Sigmoid colon (tissue), 7 donors: ENCODE data around the gene CDH13. TPM values are rescaled to one million over a fixed set of nuclear protein-coding genes. Genes with fewer than 3 reads are reported as not detected.
A peak's percentile ranks its signal among the peaks of the same experiment; 100 is the strongest.

Source experiments
- DNase-seq: peaks from one replicate; pipeline ENCODE4 v3.0.0-alpha.2; 2019
- H3K27ac ChIP-seq, 4 donors: fragments of 200-600 bp; sonication (generic); one replicate each; pipeline ENCODE4 v1.5.1; 2016 to 2019; ENCODE audit warnings: mild to moderate bottlenecking in 1 of 4
- H3K27me3 ChIP-seq, 3 donors: fragments of 200-600 bp; sonication (generic); one replicate each; pipeline ENCODE4 v1.5.1; 2019; ENCODE audit warnings: mild to moderate bottlenecking in 1 of 3
- H3K36me3 ChIP-seq, 4 donors: fragments of 200-600 bp; sonication (generic); one replicate each; pipeline ENCODE4 v1.5.1; 2016 to 2019
- H3K4me1 ChIP-seq, 4 donors: fragments of 200-600 bp; sonication (generic); one replicate each; pipeline ENCODE4 v1.5.1; 2017 to 2019
- H3K4me3 ChIP-seq, 4 donors: fragments of 200-600 bp; sonication (generic); one replicate each; pipeline ENCODE4 v1.5.1; 2017 to 2019; ENCODE audit warnings: mild to moderate bottlenecking in 2 of 4, moderate library complexity in 1 of 4
- H3K9me3 ChIP-seq, 4 donors: fragments of 200-600 bp in 3 of 4; sonication (generic) in 3 of 4; one replicate each; pipeline versions ENCODE4 v1.5.1 to v1.6.1; 2013 to 2019
- EP300 ChIP-seq, 4 donors: sonication (generic); formaldehyde crosslinking; IDR thresholded peaks; one replicate each; pipeline ENCODE4 v1.6.1; 2017; ENCODE audit warnings: antibody characterized with exemption in 4 of 4
- POLR2A ChIP-seq, 2 donors: fragments of 450-650 bp; IDR thresholded peaks; one replicate each; pipeline ENCODE4 v1.6.1; 2016; ENCODE audit warnings: antibody characterized with exemption in 2 of 2, mild to moderate bottlenecking in 2 of 2, moderate library complexity in 2 of 2
- POLR2AphosphoS5 ChIP-seq, 4 donors: sonication (generic); formaldehyde crosslinking; IDR thresholded peaks; one replicate each; pipeline ENCODE4 v1.6.1; 2017; ENCODE audit warnings: antibody characterized with exemption in 4 of 4
- WGBS, 2 donors: extraction: QIAGEN DNeasy Blood & Tissue Kit; methylation state at CpG; one replicate each; pipeline ENCODE4 v1.1.7; 2013; 5-methylcytosine and 5-hydroxymethylcytosine counted together
- intact Hi-C: fragments of 100-400 bp; cut with DNase I; formaldehyde crosslinking; loops from one replicate; pipeline ENCODE4 v1.15.1; 2023
- polyA plus RNA-seq, 3 donors: library from polyadenylated mRNA; stranded (reverse); fragments of 200-250 nt; gene quantifications; one replicate each; pipeline ENCODE4 v1.2.3, GENCODE V29; 2013
- total RNA-seq, 4 donors: library from RNA; depleted of rRNA; stranded (reverse); fragments of >200 nt; gene quantifications; one replicate each; pipeline ENCODE4 v1.1.0, GENCODE V29; 2016
- TF ChIP-seq, protein P1 (sequence below), 4 experiments: fragments of 450-650 bp in 3 of 4; fragments of 200-600 bp in 1 of 4; IDR thresholded peaks; one replicate each; pipeline ENCODE4 v1.5.1; 2016 to 2019; ENCODE audit warnings: antibody characterized with exemption in 4 of 4, mild to moderate bottlenecking in 3 of 4, moderate library complexity in 2 of 4
- donor health status: healthy with polysubstance abuse.
- donor health status: Bipolar disorder and iron deficiency.
- donor health status: healthy.

CDH13 gene
- total and polyA plus RNA-seq, 7 donors, result 0.60 to 17.6 (median 11.8) TPM

DNA sequence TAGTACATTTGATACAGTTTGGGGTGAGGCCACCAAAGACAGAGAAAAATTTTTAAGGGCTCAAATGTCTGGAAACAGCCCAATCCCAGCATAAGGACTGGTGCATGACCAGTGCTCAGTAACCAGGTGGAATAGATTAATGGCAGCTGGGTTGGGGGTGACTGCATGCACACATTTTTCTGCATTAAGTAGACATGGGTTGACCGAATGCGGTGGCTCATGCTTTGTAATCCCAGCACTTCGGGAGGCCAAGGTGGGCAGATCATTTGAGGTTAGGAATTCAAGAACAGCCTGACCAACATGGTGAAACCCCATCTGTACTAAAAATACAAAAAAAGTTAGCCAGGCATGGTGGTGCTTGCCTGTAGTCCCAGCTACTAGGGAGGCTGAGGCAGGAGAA, 1060.0 kb downstream of the CDH13 start:
- no peak overlapping the region for H3K27ac ChIP-seq
- H3K4me3 ChIP-seq, result no peak overlapping the region
- no peaks in the 10 kb centered on the region for H3K9me3 ChIP-seq
- peaks cover 0 to 11% (median 3%) of the 10 kb centered on the region in 4 donors for H3K4me1 ChIP-seq
- H3K36me3 ChIP-seq, result no peaks in the 10 kb centered on the region
- intact Hi-C loops, result no loop called here
- 94 to 95% methylated on average over 3 of the region's 3 CpGs for WGBS, 2 donors
- DNase-seq, result no peak
- no peaks in the 10 kb centered on the region for H3K27me3 ChIP-seq
- TF ChIP-seq POLR2AphosphoS5 (IDR thresholded peaks at IDR 0.05) (no peak), EP300 (IDR thresholded peaks at IDR 0.05) (no peak), POLR2A (IDR thresholded peaks at IDR 0.05) (no peak)
- TF ChIP-seq, protein P1, sequence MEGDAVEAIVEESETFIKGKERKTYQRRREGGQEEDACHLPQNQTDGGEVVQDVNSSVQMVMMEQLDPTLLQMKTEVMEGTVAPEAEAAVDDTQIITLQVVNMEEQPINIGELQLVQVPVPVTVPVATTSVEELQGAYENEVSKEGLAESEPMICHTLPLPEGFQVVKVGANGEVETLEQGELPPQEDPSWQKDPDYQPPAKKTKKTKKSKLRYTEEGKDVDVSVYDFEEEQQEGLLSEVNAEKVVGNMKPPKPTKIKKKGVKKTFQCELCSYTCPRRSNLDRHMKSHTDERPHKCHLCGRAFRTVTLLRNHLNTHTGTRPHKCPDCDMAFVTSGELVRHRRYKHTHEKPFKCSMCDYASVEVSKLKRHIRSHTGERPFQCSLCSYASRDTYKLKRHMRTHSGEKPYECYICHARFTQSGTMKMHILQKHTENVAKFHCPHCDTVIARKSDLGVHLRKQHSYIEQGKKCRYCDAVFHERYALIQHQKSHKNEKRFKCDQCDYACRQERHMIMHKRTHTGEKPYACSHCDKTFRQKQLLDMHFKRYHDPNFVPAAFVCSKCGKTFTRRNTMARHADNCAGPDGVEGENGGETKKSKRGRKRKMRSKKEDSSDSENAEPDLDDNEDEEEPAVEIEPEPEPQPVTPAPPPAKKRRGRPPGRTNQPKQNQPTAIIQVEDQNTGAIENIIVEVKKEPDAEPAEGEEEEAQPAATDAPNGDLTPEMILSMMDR (IDR thresholded peaks at IDR 0.05), result no peak

DNA sequence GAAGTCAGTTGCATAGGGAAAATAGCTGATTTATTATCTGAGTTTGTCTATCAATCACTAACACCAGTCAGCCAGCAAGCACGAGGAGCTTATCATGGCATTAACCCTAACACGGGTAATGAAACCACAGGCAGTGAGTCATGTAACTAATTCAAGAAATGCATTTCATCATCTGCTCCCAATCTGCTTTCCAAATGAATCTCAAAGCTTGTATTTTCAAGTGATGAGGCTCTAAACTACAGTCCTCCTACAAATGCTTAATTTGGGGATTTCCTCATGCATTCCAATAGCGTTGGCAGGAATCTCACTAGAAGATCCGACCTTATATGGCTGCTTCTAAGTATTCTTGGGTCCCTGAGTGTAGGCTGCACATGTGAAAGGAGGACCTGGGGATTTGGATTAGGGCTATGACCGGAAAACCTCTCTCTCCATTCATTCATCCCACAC, 1062.6 kb downstream of the CDH13 start:
- no peak for DNase-seq
- Histone ChIP-seq H3K4me3 (no peak overlapping the region), H3K27me3 (no peaks in the 10 kb centered on the region), H3K4me1 (peaks cover 0 to 11% (median 3%) of the 10 kb centered on the region in 4 donors), H3K27ac (no peak overlapping the region), H3K36me3 (no peaks in the 10 kb centered on the region), H3K9me3 (no peaks in the 10 kb centered on the region)
- intact Hi-C loops, result no loop called here
- 39 to 51% methylated on average over 5 of the region's 5 CpGs for WGBS, 2 donors
- peak in 1 of 4 donors; percentile 34 for TF ChIP-seq POLR2AphosphoS5 (IDR thresholded peaks at IDR 0.05)
- no peak for TF ChIP-seq EP300 (IDR thresholded peaks at IDR 0.05)

DNA sequence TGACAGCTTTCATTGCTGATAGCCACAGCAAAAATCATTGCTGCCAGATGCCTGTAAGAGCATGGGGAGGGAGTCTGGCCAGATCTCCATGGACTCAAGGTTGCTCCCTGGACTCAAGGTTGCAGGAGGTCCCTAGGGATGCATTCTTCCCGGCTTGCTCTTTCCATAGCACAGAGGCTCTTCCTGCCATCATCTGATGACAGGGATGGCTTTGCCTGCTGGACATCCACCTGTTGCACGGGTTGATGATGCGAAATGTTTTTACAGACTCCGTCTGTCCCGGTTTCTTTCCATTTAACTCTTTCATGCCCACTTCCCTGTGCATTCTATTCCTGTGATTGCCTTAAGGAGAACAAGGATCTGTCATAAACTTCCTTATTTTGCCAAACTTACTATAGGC, 1065.5 kb downstream of the CDH13 start:
- intact Hi-C loops, result no loop called here
- no peak overlapping the region for H3K27ac ChIP-seq
- H3K27me3 ChIP-seq, result no peaks in the 10 kb centered on the region
- H3K4me1 ChIP-seq, result peaks cover 0 to 11% (median 3%) of the 10 kb centered on the region in 4 donors
- H3K36me3 ChIP-seq, result no peaks in the 10 kb centered on the region
- H3K4me3 ChIP-seq, result no peak overlapping the region
- WGBS, 2 donors, result 25 to 40% methylated on average over 5 of the region's 5 CpGs
- DNase-seq, result no peak
- H3K9me3 ChIP-seq, result no peaks in the 10 kb centered on the region
- TF ChIP-seq POLR2A (IDR thresholded peaks at IDR 0.05) (no peak), POLR2AphosphoS5 (IDR thresholded peaks at IDR 0.05) (no peak), EP300 (IDR thresholded peaks at IDR 0.05) (no peak)
- TF ChIP-seq, protein P1 (IDR thresholded peaks at IDR 0.05), result no peak

DNA sequence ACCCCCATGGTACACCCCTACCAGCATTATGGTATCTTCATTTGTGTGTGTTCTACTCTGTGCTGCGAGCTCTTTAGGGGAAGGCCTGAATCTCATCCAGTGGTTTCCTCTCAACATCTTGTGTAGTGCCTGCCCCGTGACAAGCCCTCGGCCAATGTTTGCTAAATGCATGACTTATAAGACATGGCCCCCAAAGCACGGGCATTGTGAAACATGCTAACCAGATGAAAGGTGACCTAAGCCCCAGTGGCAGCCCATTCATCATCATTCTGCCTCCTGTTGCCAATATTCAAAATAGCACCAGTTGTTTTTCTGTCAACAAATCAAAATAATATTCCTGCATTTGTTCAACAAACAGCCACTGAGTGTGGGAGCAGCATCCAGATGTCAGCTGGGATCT, 1072.2 kb downstream of the CDH13 start:
- Histone ChIP-seq H3K36me3 (no peaks in the 10 kb centered on the region), H3K4me3 (no peak overlapping the region), H3K27ac (no peak overlapping the region), H3K4me1 (no peaks in the 10 kb centered on the region), H3K9me3 (no peaks in the 10 kb centered on the region), H3K27me3 (no peaks in the 10 kb centered on the region)
- no peak for TF ChIP-seq POLR2AphosphoS5 (IDR thresholded peaks at IDR 0.05)
- TF ChIP-seq POLR2A (IDR thresholded peaks at IDR 0.05), result no peak
- TF ChIP-seq, protein P1 (IDR thresholded peaks at IDR 0.05), result no peak
- no peak for TF ChIP-seq EP300 (IDR thresholded peaks at IDR 0.05)
- intact Hi-C loops, result loop anchor here (5.0 kb wide), 1 partner anchor 1737 kb away; no protein-coding TSS in a partner anchor
- 84 to 89% methylated on average over 4 of the region's 4 CpGs for WGBS, 2 donors
- DNase-seq, result no peak

DNA sequence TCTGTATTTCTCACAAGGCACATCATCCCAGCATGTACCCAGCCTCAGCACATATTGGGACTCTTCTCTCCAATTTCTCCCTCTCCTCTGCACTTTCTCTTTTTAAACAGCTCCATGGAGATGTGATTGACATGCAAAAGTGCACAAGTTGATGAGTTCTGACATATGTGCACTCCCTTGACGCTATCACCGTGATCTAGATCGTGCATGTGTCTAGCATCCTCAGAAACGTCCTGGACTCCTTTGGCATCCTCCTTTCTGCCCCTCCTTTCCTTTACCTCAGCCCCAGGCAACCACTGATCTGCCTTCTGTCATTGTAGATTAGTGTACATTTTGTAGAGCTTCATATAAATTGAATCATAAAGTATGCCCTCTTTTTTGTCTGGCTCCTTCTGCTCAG, 1073.0 kb downstream of the CDH13 start:
- TF ChIP-seq POLR2AphosphoS5 (IDR thresholded peaks at IDR 0.05) (no peak), POLR2A (IDR thresholded peaks at IDR 0.05) (no peak), EP300 (IDR thresholded peaks at IDR 0.05) (no peak)
- TF ChIP-seq, protein P1 (IDR thresholded peaks at IDR 0.05), result no peak
- Histone ChIP-seq H3K4me1 (no peaks in the 10 kb centered on the region), H3K36me3 (no peaks in the 10 kb centered on the region), H3K9me3 (no peaks in the 10 kb centered on the region), H3K4me3 (no peak overlapping the region), H3K27ac (no peak overlapping the region), H3K27me3 (no peaks in the 10 kb centered on the region)
- no peak for DNase-seq
- 74 to 78% methylated on average over 4 of the region's 4 CpGs for WGBS, 2 donors
- intact Hi-C loops, result loop anchor here (5.0 kb wide), 1 partner anchor 1738 kb away; no protein-coding TSS in a partner anchor
